Measurements from ENCODE around the gene CXCL12.

The CXCL12 gene

DNA sequence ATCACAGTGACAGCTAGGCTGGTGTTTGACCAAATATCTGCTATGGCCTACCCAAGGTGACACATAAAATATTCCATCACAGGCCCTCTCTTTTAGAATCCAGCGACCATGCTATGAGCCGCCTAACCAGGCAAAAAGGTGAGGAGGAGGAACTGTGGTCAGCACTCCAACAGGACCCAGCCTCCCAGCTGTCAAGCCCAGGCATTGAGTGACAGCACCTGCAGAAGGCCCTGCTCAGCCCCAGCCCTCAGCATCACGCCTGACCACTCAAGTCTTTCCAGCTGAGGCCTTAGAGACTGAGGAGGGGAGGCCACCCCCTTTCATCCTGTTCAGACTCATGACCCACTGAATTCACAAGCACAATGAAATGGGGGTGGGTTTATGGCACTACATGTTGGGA lies 43.0 kb downstream of the CXCL12 start:
- no peaks in the 10 kb centered on the region for H3K9me3 ChIP-seq (ENCODE audit: low read length)
- H3K4me1 ChIP-seq (ENCODE audit: insufficient read depth, low read length): no peaks in the 10 kb centered on the region
- H3K4me3 ChIP-seq (ENCODE audit: low read length): no peak overlapping the region
- H3K27me3 ChIP-seq (ENCODE audit: insufficient read depth, low read length): no peaks in the 10 kb centered on the region
- no peaks in the 10 kb centered on the region for H3K36me3 ChIP-seq (ENCODE audit: insufficient read depth, low read length)
- no peak overlapping the region for H2AFZ ChIP-seq (ENCODE audit: low read depth, low read length)

DNA sequence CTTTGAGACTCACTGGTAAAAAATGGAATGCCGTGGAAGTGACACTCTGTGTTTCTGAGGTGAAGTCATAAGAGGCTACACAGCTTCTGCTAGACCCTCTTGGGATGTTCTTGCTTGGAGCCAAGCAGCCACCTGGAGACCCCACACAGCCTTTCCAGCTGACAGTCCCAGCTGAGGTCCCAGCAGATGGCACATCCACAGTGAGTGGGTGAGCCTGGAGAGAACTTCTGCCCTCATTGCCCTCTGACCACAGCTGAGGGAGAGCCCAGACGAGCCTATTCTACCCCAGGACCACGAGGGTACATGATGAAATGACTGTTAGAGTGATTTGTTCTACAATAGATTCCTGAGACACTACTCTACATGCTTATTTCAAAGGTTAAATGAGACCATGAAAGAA lies 44.3 kb downstream of the CXCL12 start:
- no peak overlapping the region for H2AFZ ChIP-seq (ENCODE audit: low read depth, low read length)
- H3K27me3 ChIP-seq (ENCODE audit: insufficient read depth, low read length): no peaks in the 10 kb centered on the region
- H3K4me1 ChIP-seq (ENCODE audit: insufficient read depth, low read length): no peaks in the 10 kb centered on the region
- no peaks in the 10 kb centered on the region for H3K9me3 ChIP-seq (ENCODE audit: low read length)
- no peaks in the 10 kb centered on the region for H3K36me3 ChIP-seq (ENCODE audit: insufficient read depth, low read length)
- H3K4me3 ChIP-seq (ENCODE audit: low read length): no peak overlapping the region

DNA sequence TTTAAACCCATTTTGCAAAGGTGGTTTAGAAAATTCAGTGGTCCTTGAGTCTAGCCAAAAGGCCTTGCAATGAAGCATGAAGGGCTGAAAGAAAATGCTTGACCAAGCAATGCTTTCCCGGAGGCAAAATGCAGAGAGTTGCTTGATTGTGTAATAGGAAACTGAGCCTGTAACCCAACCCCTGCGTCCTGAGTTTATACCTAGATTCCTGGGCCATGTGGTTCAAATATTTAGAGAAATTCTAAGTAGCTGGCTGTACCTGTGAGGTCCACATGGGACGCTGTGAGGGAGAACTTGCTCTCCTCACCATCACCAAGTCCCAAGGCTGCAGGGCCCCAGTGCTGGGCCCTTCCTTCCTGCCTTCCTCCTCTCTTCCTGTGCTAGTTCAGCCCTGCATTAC lies 45.7 kb downstream of the CXCL12 start:
- Histone ChIP-seq H3K4me1 (ENCODE audit: insufficient read depth, low read length) (no peaks in the 10 kb centered on the region), H3K27me3 (ENCODE audit: insufficient read depth, low read length) (no peaks in the 10 kb centered on the region), H3K36me3 (ENCODE audit: insufficient read depth, low read length) (no peaks in the 10 kb centered on the region), H3K4me3 (ENCODE audit: low read length) (no peak overlapping the region), H3K9me3 (ENCODE audit: low read length) (no peaks in the 10 kb centered on the region), H2AFZ (ENCODE audit: low read depth, low read length) (no peak overlapping the region)

DNA sequence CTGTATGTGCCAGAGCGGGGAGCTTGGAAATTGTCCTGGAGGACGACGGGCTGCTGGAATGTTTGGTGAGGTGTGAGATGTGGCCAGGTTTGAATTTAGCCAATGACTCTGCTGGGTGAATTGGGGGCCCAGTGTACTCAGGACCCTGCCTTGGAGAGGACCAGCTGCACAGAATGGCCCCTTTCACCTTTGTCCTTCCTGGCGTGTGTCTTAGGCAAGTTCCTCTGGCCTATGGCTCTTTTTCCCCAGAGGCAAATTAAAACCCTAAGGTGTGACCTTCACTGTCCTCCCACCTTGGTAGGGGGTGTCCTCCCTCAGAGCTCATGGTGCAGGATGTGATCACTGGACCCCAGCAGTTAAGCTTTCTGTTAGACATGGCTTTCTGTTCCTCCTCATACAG lies 47.8 kb downstream of the CXCL12 start:
- Histone ChIP-seq H3K4me3 (ENCODE audit: low read length) (no peak overlapping the region), H3K4me1 (ENCODE audit: insufficient read depth, low read length) (no peaks in the 10 kb centered on the region), H2AFZ (ENCODE audit: low read depth, low read length) (no peak overlapping the region), H3K27me3 (ENCODE audit: insufficient read depth, low read length) (no peaks in the 10 kb centered on the region), H3K36me3 (ENCODE audit: insufficient read depth, low read length) (no peaks in the 10 kb centered on the region), H3K9me3 (ENCODE audit: low read length) (no peaks in the 10 kb centered on the region)

DNA sequence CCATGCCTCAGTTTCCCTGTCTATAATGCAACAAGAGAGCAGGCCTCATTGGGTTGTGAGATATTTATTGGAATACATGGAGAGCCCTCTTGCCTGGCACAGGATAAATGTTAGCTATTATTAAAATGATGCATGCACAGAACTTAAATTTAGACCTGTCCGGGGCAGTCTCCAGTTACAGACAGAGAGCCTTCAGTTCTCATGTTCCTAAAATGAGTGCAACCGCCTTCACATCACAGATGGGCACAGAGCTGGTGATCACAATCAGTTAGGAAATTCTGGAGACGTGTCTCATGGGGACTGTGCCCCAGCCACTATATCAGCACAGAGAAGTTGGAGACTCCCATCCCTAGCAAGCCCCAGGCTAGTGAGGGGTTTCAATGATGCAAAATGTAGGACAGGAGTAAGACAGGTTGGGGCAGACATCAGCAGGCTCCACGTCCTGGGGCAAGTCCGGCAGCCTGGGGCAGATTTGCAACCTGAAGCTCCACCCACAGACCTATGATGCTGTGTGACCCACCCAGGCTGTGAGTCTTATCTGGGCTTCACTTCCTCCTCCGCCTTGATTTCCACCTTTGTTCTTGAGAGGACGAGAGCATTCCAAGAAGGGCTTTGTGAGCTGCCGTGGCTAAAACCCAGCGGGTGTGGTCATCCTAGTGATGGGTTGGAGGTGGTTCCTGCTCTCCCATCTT lies 49.4 kb downstream of the CXCL12 start:
- Histone ChIP-seq H3K27me3 (ENCODE audit: insufficient read depth, low read length) (no peaks in the 10 kb centered on the region), H3K36me3 (ENCODE audit: insufficient read depth, low read length) (no peaks in the 10 kb centered on the region), H2AFZ (ENCODE audit: low read depth, low read length) (no peak overlapping the region), H3K9me3 (ENCODE audit: low read length) (no peaks in the 10 kb centered on the region), H3K4me1 (ENCODE audit: insufficient read depth, low read length) (no peaks in the 10 kb centered on the region), H3K4me3 (ENCODE audit: low read length) (no peak overlapping the region)

DNA sequence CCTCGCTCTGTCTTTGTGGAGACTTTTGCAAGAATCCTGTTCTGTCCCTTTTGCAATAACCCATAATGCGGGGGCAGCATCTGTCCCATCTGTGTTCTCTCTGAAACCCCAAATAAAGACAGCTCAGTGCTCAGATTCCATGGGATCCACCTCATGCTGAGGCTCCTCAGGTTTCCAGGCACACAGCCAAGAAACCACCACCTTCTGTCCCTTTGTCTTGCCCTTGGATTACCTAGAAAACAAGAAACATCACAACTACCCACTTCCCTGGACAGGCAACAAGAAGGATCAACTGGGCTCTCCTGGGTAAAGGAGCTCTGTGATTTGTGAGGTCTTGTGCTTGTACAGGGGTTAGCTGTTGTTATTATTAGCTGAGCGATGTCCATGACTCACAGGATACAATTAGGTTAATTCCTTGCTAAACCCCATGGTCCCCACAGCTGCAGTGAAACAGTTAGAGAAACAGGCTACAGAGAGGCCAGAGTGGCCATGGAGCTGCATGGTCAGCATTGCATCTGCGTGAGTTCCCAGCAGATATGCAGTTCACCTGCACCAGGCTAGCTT lies 50.2 kb downstream of the CXCL12 start:
- Histone ChIP-seq H3K36me3 (ENCODE audit: insufficient read depth, low read length) (no peaks in the 10 kb centered on the region), H3K27me3 (ENCODE audit: insufficient read depth, low read length) (no peaks in the 10 kb centered on the region), H3K4me3 (ENCODE audit: low read length) (no peak overlapping the region), H3K4me1 (ENCODE audit: insufficient read depth, low read length) (no peaks in the 10 kb centered on the region), H2AFZ (ENCODE audit: low read depth, low read length) (no peak overlapping the region), H3K9me3 (ENCODE audit: low read length) (no peaks in the 10 kb centered on the region)

DNA sequence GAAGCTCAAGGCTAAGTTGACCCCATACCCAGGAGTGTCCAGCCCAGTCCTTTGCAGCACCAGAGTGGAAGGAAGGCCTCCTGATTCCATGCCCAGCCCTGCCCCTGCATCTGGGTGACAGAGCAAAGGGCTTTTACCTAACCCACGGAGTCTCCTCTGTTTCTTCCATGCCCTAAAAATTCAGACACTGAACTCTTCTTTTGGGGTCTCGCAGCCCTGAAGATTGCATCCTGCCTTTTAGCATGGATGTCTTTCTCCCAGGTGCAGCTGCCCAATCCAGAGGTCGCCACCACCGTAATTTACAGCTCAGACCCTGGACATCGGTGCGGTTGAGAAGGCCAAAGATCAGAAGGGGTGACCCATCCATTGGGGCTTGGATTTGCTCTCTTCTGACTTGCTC lies 50.8 kb downstream of the CXCL12 start:
- H3K9me3 ChIP-seq (ENCODE audit: low read length): no peaks in the 10 kb centered on the region
- H2AFZ ChIP-seq (ENCODE audit: low read depth, low read length): no peak overlapping the region

DNA sequence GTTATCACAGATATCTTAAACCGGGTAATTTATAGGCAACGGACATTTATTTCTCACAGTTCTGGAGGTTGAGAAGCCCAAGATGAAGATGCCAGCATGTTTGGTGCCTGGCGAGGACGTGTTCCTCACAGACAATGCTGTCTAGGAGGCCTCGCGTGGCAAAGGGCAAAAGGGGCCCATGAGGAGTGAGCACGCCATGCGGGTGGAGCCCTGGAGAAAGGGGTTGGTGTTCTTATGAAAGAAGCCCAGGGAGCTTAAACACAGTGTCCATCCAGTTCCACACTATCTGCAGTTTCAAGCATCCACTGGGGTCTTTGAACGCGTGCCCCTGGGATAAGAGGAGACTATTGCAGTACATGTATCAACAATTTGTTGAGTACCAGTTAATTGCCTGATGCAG lies 51.4 kb downstream of the CXCL12 start:
- Histone ChIP-seq H3K9me3 (ENCODE audit: low read length) (no peaks in the 10 kb centered on the region), H3K4me1 (ENCODE audit: insufficient read depth, low read length) (no peaks in the 10 kb centered on the region), H3K27me3 (ENCODE audit: insufficient read depth, low read length) (no peaks in the 10 kb centered on the region), H2AFZ (ENCODE audit: low read depth, low read length) (no peak overlapping the region), H3K4me3 (ENCODE audit: low read length) (no peak overlapping the region), H3K36me3 (ENCODE audit: insufficient read depth, low read length) (no peaks in the 10 kb centered on the region)

More for the DNA sequence above, 50.8 kb downstream of the CXCL12 start:
- Histone ChIP-seq H3K27me3 (ENCODE audit: insufficient read depth, low read length) (no peaks in the 10 kb centered on the region), H3K4me3 (ENCODE audit: low read length) (no peak overlapping the region), H3K36me3 (ENCODE audit: insufficient read depth, low read length) (no peaks in the 10 kb centered on the region), H3K4me1 (ENCODE audit: insufficient read depth, low read length) (no peaks in the 10 kb centered on the region)

DNA sequence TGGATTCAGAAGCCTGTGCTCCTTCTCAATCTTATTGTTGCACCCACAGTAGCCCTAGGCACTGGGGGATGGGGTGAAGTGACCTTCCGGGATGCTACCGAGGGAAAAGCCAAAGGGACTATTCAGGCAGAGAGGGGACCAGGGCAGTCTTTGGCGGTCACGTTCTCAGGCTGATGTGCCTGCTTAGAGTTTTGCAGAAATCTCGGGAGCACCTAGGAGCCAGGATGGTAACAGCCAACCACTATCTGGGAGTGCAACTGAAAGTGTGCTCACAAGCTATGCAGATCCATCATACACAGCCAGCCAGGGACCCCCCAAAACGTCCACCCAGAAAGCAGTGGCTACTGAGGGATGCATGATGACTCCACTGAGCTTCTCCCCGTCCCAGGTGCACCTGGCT lies 52.4 kb downstream of the CXCL12 start:
- no peak overlapping the region for H2AFZ ChIP-seq (ENCODE audit: low read depth, low read length)
- H3K4me3 ChIP-seq (ENCODE audit: low read length): no peak overlapping the region
- no peaks in the 10 kb centered on the region for H3K27me3 ChIP-seq (ENCODE audit: insufficient read depth, low read length)
- H3K36me3 ChIP-seq (ENCODE audit: insufficient read depth, low read length): no peaks in the 10 kb centered on the region
- no peaks in the 10 kb centered on the region for H3K9me3 ChIP-seq (ENCODE audit: low read length)
- H3K4me1 ChIP-seq (ENCODE audit: insufficient read depth, low read length): no peaks in the 10 kb centered on the region

DNA sequence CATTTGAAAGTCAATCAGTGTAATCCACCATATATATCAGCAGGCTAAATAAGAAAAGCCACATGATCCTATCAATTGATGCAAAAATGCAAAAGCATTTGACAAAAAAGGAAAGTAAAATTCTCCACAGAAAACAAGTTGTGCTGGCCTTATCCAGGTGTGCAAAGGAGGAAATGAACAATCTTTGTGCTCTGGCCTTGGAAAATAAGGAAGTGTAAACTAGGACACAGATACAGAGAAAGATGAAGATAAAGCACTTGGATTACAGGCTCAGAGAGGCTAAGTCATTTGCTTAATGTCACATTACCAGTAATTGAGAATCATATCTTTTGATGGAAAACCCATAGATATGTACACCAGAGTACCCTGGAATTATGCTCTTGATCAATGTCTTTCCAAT lies 54.5 kb downstream of the CXCL12 start:
- Histone ChIP-seq H3K9me3 (ENCODE audit: low read length) (no peaks in the 10 kb centered on the region), H3K4me1 (ENCODE audit: insufficient read depth, low read length) (no peaks in the 10 kb centered on the region), H3K4me3 (ENCODE audit: low read length) (no peak overlapping the region), H3K36me3 (ENCODE audit: insufficient read depth, low read length) (no peaks in the 10 kb centered on the region), H3K27me3 (ENCODE audit: insufficient read depth, low read length) (no peaks in the 10 kb centered on the region), H2AFZ (ENCODE audit: low read depth, low read length) (no peak overlapping the region)

DNA sequence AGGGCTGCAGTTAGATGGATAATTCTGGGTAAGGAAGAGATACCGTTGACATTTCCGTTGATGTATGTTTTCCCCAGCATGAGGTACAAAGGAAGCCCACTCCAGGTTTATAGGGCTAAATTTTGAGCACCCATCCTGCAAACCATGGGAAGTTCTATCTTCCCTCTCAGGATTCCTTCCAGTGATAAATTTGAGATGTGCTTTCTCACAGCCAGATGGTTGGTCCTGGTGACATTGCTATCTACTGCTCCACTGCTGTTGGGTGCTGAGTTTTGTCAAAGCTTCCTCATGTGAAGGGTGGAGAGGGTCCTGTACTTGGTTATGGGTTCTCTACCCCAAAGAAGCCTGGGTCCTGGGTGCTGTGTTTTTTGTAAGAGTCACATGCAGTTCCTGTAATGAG lies 57.4 kb downstream of the CXCL12 start:
- H3K4me3 ChIP-seq (ENCODE audit: low read length): no peak overlapping the region
- H3K36me3 ChIP-seq (ENCODE audit: insufficient read depth, low read length): no peaks in the 10 kb centered on the region
- no peak overlapping the region for H2AFZ ChIP-seq (ENCODE audit: low read depth, low read length)
- H3K27me3 ChIP-seq (ENCODE audit: insufficient read depth, low read length): no peaks in the 10 kb centered on the region
- H3K4me1 ChIP-seq (ENCODE audit: insufficient read depth, low read length): no peaks in the 10 kb centered on the region
- no peaks in the 10 kb centered on the region for H3K9me3 ChIP-seq (ENCODE audit: low read length)
